Vagina (tissue), 2 donors: ENCODE results near the gene LANCL2. TPM values are rescaled to one million over a fixed set of nuclear protein-coding genes. Genes with fewer than 3 reads are reported as not detected.

ENCODE experiments used
- DNase-seq, 2 donors: peaks; one replicate each; pipeline ENCODE4 v3.0.0-alpha.2; 2017; ENCODE audit errors: extremely low spot score in 2 of 2
- H3K27ac ChIP-seq: fragments of 200-600 bp; sonication (generic); one replicate; pipeline ENCODE4 v1.5.1; 2019
- H3K27me3 ChIP-seq: fragments of 200-600 bp; sonication (generic); one replicate; pipeline ENCODE4 v1.5.1; 2019
- H3K36me3 ChIP-seq, 2 donors: fragments of 200-600 bp; sonication (generic); one replicate each; pipeline ENCODE4 v1.5.1; 2017 to 2019
- H3K4me1 ChIP-seq: fragments of 200-600 bp; sonication (generic); one replicate; pipeline ENCODE4 v1.5.1; 2019
- H3K4me3 ChIP-seq, 2 donors: fragments of 200-600 bp; sonication (generic); 1 replicate in 1 of 2; 2 replicates in 1 of 2; pipeline ENCODE4 v1.5.1; 2016 to 2019
- H3K9me3 ChIP-seq: fragments of 200-600 bp; sonication (generic); one replicate; pipeline ENCODE4 v1.5.1; 2019
- POLR2A ChIP-seq, 2 donors: fragments of 450-650 bp; IDR thresholded peaks; one replicate each; pipeline ENCODE4 v1.6.1; 2017; ENCODE audit warnings: antibody characterized with exemption in 2 of 2, mild to moderate bottlenecking in 2 of 2, moderate library complexity in 2 of 2
- POLR2AphosphoS5 ChIP-seq, 2 donors: sonication (generic); formaldehyde crosslinking; IDR thresholded peaks; one replicate each; pipeline ENCODE4 v1.9.0; 2017; ENCODE audit warnings: antibody characterized with exemption in 2 of 2, mild to moderate bottlenecking in 2 of 2, low read depth in 1 of 2; ENCODE audit not compliant: insufficient read depth in 1 of 2
- intact Hi-C: fragments of 100-400 bp; cut with DNase I; formaldehyde crosslinking; loops from one replicate; pipeline ENCODE4 v1.15.1; 2023
- total RNA-seq: library from RNA; depleted of rRNA; stranded (reverse); fragments of >200 nt; gene quantifications from one replicate; pipeline ENCODE4 v1.2.3, GENCODE V29; 2016
- TF ChIP-seq, protein P1 (sequence below), 3 experiments: fragments of 450-650 bp in 2 of 3; fragments of 200-600 bp in 1 of 3; sonication (generic) in 1 of 3; IDR thresholded peaks; one replicate each; pipeline ENCODE4 v1.5.1; 2017 to 2019; ENCODE audit warnings: antibody characterized with exemption in 3 of 3, mild to moderate bottlenecking in 2 of 3, moderate library complexity in 2 of 3

The LANCL2 gene
- total RNA-seq, 1 donor from 2014 or later, result 7.6 TPM

DNA sequence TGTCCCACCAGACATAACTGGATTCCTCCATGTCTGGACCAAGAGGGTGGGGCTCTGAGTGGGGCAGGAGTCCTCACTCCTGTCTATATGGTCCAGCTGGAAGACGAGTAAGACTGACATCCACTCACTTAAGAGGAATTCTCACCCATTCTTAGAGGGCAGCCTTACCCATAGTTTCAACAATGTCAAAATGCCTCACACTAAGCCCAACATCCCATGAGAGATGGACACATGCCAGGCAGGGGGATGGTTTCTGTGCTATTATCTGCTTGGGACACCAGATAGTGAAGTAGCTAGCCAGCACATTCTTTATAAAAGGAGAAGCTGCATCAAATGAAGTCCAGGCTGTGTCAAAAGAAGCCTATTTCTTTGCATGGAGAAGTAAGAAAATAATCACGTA, 4.7 kb upstream of the LANCL2 start:
- H3K27ac ChIP-seq, result no peak overlapping the region
- intact Hi-C loops, result no loop called here
- peaks cover 9% of the 10 kb centered on the region for H3K4me1 ChIP-seq
- TF ChIP-seq POLR2A (IDR thresholded peaks at IDR 0.05) (no peak), POLR2AphosphoS5 (IDR thresholded peaks at IDR 0.05; ENCODE audit: insufficient read depth in 1 of 2, low read depth in 1 of 2) (no peak)
- TF ChIP-seq, protein P1, sequence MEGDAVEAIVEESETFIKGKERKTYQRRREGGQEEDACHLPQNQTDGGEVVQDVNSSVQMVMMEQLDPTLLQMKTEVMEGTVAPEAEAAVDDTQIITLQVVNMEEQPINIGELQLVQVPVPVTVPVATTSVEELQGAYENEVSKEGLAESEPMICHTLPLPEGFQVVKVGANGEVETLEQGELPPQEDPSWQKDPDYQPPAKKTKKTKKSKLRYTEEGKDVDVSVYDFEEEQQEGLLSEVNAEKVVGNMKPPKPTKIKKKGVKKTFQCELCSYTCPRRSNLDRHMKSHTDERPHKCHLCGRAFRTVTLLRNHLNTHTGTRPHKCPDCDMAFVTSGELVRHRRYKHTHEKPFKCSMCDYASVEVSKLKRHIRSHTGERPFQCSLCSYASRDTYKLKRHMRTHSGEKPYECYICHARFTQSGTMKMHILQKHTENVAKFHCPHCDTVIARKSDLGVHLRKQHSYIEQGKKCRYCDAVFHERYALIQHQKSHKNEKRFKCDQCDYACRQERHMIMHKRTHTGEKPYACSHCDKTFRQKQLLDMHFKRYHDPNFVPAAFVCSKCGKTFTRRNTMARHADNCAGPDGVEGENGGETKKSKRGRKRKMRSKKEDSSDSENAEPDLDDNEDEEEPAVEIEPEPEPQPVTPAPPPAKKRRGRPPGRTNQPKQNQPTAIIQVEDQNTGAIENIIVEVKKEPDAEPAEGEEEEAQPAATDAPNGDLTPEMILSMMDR (IDR thresholded peaks at IDR 0.05), result no peak
- H3K27me3 ChIP-seq, result no peaks in the 10 kb centered on the region
- no peaks in the 10 kb centered on the region for H3K9me3 ChIP-seq
- no peak overlapping the region for H3K4me3 ChIP-seq
- DNase-seq, result no peak
- H3K36me3 ChIP-seq, result no peaks in the 10 kb centered on the region

DNA sequence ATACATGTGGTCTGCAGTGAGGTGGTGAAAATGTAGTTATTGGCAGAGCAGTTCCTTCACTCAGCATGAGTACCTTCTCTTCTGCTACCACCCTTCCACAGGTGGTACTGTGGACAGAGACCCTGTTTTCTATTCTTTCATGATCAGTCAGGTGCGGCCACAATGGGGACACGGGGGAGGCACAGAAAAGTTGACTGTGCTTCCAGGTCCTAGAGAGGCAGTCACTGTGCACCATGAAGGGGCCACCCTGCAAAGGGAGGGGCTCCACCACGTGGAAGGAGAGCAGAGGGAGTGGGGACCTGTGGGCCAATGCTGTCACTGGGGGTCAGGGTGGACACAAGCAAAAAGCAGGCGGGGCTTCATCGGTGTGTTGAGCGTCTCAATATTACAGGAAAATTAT, 3.6 kb upstream of the LANCL2 start:
- TF ChIP-seq POLR2A (IDR thresholded peaks at IDR 0.05) (no peak), POLR2AphosphoS5 (IDR thresholded peaks at IDR 0.05; ENCODE audit: insufficient read depth in 1 of 2, low read depth in 1 of 2) (no peak)
- TF ChIP-seq, protein P1 (IDR thresholded peaks at IDR 0.05), result no peak
- Histone ChIP-seq H3K36me3 (no peaks in the 10 kb centered on the region), H3K9me3 (no peaks in the 10 kb centered on the region), H3K4me1 (peaks cover 9% of the 10 kb centered on the region), H3K4me3 (no peak overlapping the region), H3K27ac (no peak overlapping the region), H3K27me3 (no peaks in the 10 kb centered on the region)
- DNase-seq, result no peak
- intact Hi-C loops, result no loop called here

DNA sequence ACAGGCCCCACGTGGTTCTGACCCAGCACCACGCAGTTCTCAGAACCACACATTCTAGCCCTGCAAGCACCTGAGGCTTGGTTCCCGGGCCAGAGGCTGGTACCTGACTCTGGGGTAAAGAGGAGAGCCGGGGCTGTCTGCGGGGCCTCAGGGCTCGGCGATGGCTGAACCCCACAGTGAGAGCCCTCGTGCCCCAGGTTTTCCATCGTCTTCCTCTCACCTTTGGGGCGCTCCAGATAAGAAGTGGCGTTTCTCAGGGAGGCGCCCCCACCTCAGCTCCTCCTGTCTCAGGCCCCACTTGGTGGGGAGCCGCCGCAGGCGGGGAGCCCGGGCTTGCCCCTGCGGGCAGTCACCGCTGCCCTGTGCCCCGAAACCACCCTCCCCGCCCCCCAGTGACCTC, 2.2 kb upstream of the LANCL2 start:
- Histone ChIP-seq H3K9me3 (no peaks in the 10 kb centered on the region), H3K4me1 (peaks cover 20% of the 10 kb centered on the region), H3K36me3 (no peaks in the 10 kb centered on the region), H3K27ac (no peak overlapping the region), H3K4me3 (no peak overlapping the region), H3K27me3 (no peaks in the 10 kb centered on the region)
- DNase-seq, result no peak
- TF ChIP-seq, protein P1 (IDR thresholded peaks at IDR 0.05), result no peak
- TF ChIP-seq POLR2AphosphoS5 (IDR thresholded peaks at IDR 0.05; ENCODE audit: insufficient read depth in 1 of 2, low read depth in 1 of 2), result no peak
- no peak for TF ChIP-seq POLR2A (IDR thresholded peaks at IDR 0.05)
- intact Hi-C loops, result no loop called here

DNA sequence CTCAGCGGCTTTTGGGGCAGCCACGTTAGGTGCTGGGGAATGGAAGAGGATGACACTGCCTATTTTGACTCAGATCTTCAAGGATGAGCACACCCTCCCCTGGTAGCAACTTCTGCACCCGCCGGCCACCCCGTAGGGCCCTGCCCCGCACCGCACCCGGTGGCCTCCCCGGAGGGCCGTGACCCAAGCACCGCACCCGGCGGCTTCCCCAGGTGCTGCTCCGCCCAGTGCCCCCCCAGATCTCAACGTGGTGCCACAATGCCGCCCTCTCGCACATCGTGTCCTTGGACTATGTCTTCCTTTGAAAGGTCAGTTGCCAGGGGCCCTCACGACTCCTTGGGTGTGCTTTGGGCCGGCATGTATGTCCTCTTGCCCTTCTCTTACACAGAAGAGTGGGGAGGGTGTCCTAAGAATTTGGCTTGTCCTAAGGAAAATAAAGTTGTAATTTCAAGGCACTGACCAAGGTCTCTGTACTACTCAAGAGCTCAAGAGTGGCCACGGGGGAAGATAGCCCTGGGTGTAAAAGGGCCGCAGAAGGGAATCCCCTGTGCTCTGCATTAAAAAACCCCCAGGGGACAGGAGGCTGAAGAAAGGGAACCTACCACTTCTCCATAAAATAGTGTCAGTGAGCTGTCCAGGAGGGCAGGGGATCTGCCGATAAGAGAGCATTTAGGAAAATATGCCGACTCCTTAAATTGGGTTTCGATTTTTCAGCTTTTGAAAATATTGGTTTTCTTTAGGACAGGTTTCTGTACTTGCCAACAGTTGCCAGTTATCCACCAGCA, 1.6 kb upstream of the LANCL2 start:
- no peak for DNase-seq
- no peak overlapping the region for H3K4me3 ChIP-seq
- no peaks in the 10 kb centered on the region for H3K27me3 ChIP-seq
- H3K36me3 ChIP-seq, result no peaks in the 10 kb centered on the region
- intact Hi-C loops, result no loop called here
- H3K4me1 ChIP-seq, result peaks cover 20% of the 10 kb centered on the region
- H3K9me3 ChIP-seq, result no peaks in the 10 kb centered on the region
- H3K27ac ChIP-seq, result no peak overlapping the region
- TF ChIP-seq POLR2AphosphoS5 (IDR thresholded peaks at IDR 0.05; ENCODE audit: insufficient read depth in 1 of 2, low read depth in 1 of 2), result no peak
- no peak for TF ChIP-seq POLR2A (IDR thresholded peaks at IDR 0.05)
- TF ChIP-seq, protein P1 (IDR thresholded peaks at IDR 0.05), result no peak
